A673 (cell line): ENCODE data around the gene KLK3.

Source experiments
- EZH2 ChIP-seq: fragments of 200-600 bp; sonication (generic); IDR thresholded peaks from 2 replicates; pipeline ENCODE4 v1.6.1; 2017; ENCODE audit warnings: borderline replicate concordance, low read depth, mild to moderate bottlenecking, mixed read lengths, antibody characterized with exemption, low read length; ENCODE audit not compliant: poor library complexity, severe bottlenecking
- TF ChIP-seq, protein P1 (sequence below): fragments of 300-800, 200-600 bp; sonication (generic); conservative IDR thresholded peaks from 2 replicates; pipeline ENCODE4 v1.5.1; 2017; ENCODE audit warnings: low read depth, mild to moderate bottlenecking, antibody characterized with exemption, low read length, moderate library complexity, mixed read lengths

GRCh38 chr19:50843205-50843604 lies 11.5 kb upstream of the KLK3 start:
- TF ChIP-seq, protein P1, sequence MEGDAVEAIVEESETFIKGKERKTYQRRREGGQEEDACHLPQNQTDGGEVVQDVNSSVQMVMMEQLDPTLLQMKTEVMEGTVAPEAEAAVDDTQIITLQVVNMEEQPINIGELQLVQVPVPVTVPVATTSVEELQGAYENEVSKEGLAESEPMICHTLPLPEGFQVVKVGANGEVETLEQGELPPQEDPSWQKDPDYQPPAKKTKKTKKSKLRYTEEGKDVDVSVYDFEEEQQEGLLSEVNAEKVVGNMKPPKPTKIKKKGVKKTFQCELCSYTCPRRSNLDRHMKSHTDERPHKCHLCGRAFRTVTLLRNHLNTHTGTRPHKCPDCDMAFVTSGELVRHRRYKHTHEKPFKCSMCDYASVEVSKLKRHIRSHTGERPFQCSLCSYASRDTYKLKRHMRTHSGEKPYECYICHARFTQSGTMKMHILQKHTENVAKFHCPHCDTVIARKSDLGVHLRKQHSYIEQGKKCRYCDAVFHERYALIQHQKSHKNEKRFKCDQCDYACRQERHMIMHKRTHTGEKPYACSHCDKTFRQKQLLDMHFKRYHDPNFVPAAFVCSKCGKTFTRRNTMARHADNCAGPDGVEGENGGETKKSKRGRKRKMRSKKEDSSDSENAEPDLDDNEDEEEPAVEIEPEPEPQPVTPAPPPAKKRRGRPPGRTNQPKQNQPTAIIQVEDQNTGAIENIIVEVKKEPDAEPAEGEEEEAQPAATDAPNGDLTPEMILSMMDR: no peak
- TF ChIP-seq EZH2: no peak
